Suprapubic skin (tissue), 3 donors: ENCODE measurements around the gene CCDC74A.

Experiments used
- CTCF ChIP-seq, 2 donors: fragments of 200-600 bp in 1 of 2; fragments of 450-650 bp in 1 of 2; sonication (generic) in 1 of 2; IDR thresholded peaks; one replicate each; pipeline ENCODE4 v1.5.1; 2016 to 2019; ENCODE audit warnings: antibody characterized with exemption in 2 of 2, mild to moderate bottlenecking in 1 of 2, moderate library complexity in 1 of 2
- POLR2A ChIP-seq, 2 donors: fragments of 450-650 bp; IDR thresholded peaks; one replicate each; pipeline ENCODE4 v1.6.1; 2017; ENCODE audit warnings: antibody characterized with exemption in 2 of 2, mild to moderate bottlenecking in 2 of 2, moderate library complexity in 2 of 2

- TF ChIP-seq CTCF (IDR thresholded peaks at IDR 0.05) (no peak), POLR2A (IDR thresholded peaks at IDR 0.05) (no peak)
These were observed 8.2 kb upstream of the CCDC74A start for GRCh38 chr2:131519466-131519865.
